Neuronal stem cell (in vitro differentiated cells): ENCODE results near the gene BIN2.
A peak's percentile ranks its signal among the peaks of the same experiment; 100 is the strongest.

Source experiments
- DNase-seq: peaks from one replicate; pipeline ENCODE4 v3.0.0-alpha.2; 2013; ENCODE audit warnings: low spot score
- H2AFZ ChIP-seq: one replicate; pipeline ENCODE4 v1.6.1; 2013; ENCODE audit warnings: mild to moderate bottlenecking, low read length, inconsistent platforms
- H2AK5ac ChIP-seq: 2 replicates; pipeline ENCODE4 v1.6.1; 2013; ENCODE audit warnings: low read depth, mild to moderate bottlenecking, inconsistent platforms, low read length, moderate library complexity, mixed read lengths
- H2BK120ac ChIP-seq: 2 replicates; pipeline ENCODE4 v1.6.1; 2013; ENCODE audit warnings: low read depth, mild to moderate bottlenecking, inconsistent platforms, low read length, moderate library complexity, mixed read lengths
- H2BK12ac ChIP-seq: one replicate; pipeline ENCODE4 v1.6.1; 2013; ENCODE audit warnings: low read length, inconsistent platforms
- H2BK15ac ChIP-seq: 2 replicates; pipeline ENCODE4 v1.6.1; 2013; ENCODE audit warnings: mild to moderate bottlenecking, low read length, inconsistent platforms, mixed read lengths
- H2BK5ac ChIP-seq: one replicate; pipeline ENCODE4 v1.6.1; 2013; ENCODE audit warnings: inconsistent platforms, mild to moderate bottlenecking, low read length, moderate library complexity
- H3K14ac ChIP-seq: one replicate; pipeline ENCODE4 v1.6.1; 2013; ENCODE audit warnings: low read length, inconsistent platforms
- H3K18ac ChIP-seq: 2 replicates; pipeline ENCODE4 v1.6.1; 2013; ENCODE audit warnings: low read length, inconsistent platforms
- H3K23ac ChIP-seq: 2 replicates; pipeline ENCODE4 v1.6.1; 2013; ENCODE audit warnings: low read depth, mild to moderate bottlenecking, mixed read lengths, low read length, inconsistent platforms; ENCODE audit not compliant: poor library complexity
- H3K27ac ChIP-seq: replicated peaks from 3 replicates; pipeline ENCODE4 v1.5.1; 2013; ENCODE audit warnings: low read length, inconsistent platforms
- H3K27me3 ChIP-seq, 3 experiments: 2 replicates each; pipeline ENCODE4 v1.6.1; 2013; ENCODE audit warnings: low read length in 3 of 3, mild to moderate bottlenecking in 2 of 3, inconsistent platforms in 1 of 3, low read depth in 1 of 3, mixed read lengths in 1 of 3, moderate library complexity in 1 of 3; ENCODE audit not compliant: control insufficient read depth in 3 of 3, insufficient read depth in 3 of 3
- H3K36me3 ChIP-seq, 2 donors: replicated peaks in 1 of 2; 2 replicates each; pipeline ENCODE4 v1.6.1; 2013; ENCODE audit warnings: low read length in 2 of 2; ENCODE audit not compliant: control insufficient read depth in 2 of 2, insufficient read depth in 2 of 2
- H3K4ac ChIP-seq: 2 replicates; pipeline ENCODE4 v1.6.1; 2013; ENCODE audit warnings: inconsistent platforms, mild to moderate bottlenecking, low read length, moderate library complexity
- H3K4me1 ChIP-seq, 2 donors: 1 replicate in 1 of 2; 2 replicates in 1 of 2; pipeline ENCODE4 v1.6.1; 2013; ENCODE audit warnings: low read length in 2 of 2, low read depth in 1 of 2; ENCODE audit not compliant: control insufficient read depth in 2 of 2, insufficient read depth in 1 of 2
- H3K4me2 ChIP-seq: one replicate; pipeline ENCODE4 v1.6.1; 2013; ENCODE audit warnings: mild to moderate bottlenecking, low read length, inconsistent platforms; ENCODE audit not compliant: insufficient read depth, poor library complexity, severe bottlenecking
- H3K4me3 ChIP-seq, 2 donors: 2 replicates each; pipeline ENCODE4 v1.5.1; 2013; ENCODE audit warnings: low read length in 2 of 2, mild to moderate bottlenecking in 2 of 2, inconsistent platforms in 1 of 2, moderate library complexity in 1 of 2
- H3K79me1 ChIP-seq: one replicate; pipeline ENCODE4 v1.6.1; 2013; ENCODE audit warnings: low read depth, mild to moderate bottlenecking, inconsistent platforms, low read length, moderate library complexity
- H3K9ac ChIP-seq: one replicate; pipeline ENCODE4 v1.6.1; 2013; ENCODE audit warnings: mild to moderate bottlenecking, low read depth, low read length, inconsistent platforms; ENCODE audit not compliant: poor library complexity
- H3K9me3 ChIP-seq, 2 donors: replicated peaks in 1 of 2; 2 replicates each; pipeline versions ENCODE3 to v1.6.1; 2013; ENCODE audit warnings: low read length in 2 of 2, mild to moderate bottlenecking in 2 of 2, inconsistent platforms in 1 of 2, low read depth in 1 of 2, mixed read lengths in 1 of 2, moderate library complexity in 1 of 2; ENCODE audit not compliant: control insufficient read depth in 2 of 2, insufficient read depth in 1 of 2
- H4K8ac ChIP-seq: one replicate; pipeline ENCODE4 v1.6.1; 2013; ENCODE audit warnings: low read depth, mild to moderate bottlenecking, inconsistent platforms, low read length, moderate library complexity
- H4K91ac ChIP-seq: one replicate; pipeline ENCODE4 v1.6.1; 2013; ENCODE audit warnings: low read length, low read depth, mild to moderate bottlenecking, inconsistent platforms; ENCODE audit not compliant: poor library complexity
- WGBS, 2 donors: extraction: QIAGEN DNeasy Blood & Tissue Kit; methylation state at CpG; one replicate each; pipeline ENCODE4 v1.1.7; 2013; ENCODE audit warnings: missing lambda C conversion rate in 2 of 2, mixed read lengths in 1 of 2; ENCODE audit not compliant: insufficient read length in 2 of 2, insufficient replicate concordance in 1 of 2; ENCODE audit errors: extremely low coverage in 2 of 2; 5-methylcytosine and 5-hydroxymethylcytosine counted together

The BIN2 gene

GRCh38 chr12:51242876-51243275, 81.1 kb downstream of the BIN2 start:
- no peak overlapping the region for H2BK5ac ChIP-seq
- no peaks in the 10 kb centered on the region for H3K27me3 ChIP-seq
- H3K36me3 ChIP-seq: peaks cover 22 to 51% of the 10 kb centered on the region in 2 donors
- WGBS, 2 donors: no CpG with 5 or more reads among the region's 7 CpGs
- H2AFZ ChIP-seq: no peak overlapping the region
- no peak overlapping the region for H2BK120ac ChIP-seq
- H3K14ac ChIP-seq: no peak overlapping the region
- peaks cover 7 to 13% of the 10 kb centered on the region in 2 donors for H3K4me1 ChIP-seq
- no peak overlapping the region for H4K8ac ChIP-seq
- no peak overlapping the region for H2AK5ac ChIP-seq
- H3K9ac ChIP-seq: no peak overlapping the region
- DNase-seq: no peak
- H3K18ac ChIP-seq: no peak overlapping the region
- H2BK12ac ChIP-seq: no peak overlapping the region
- no peak overlapping the region for H4K91ac ChIP-seq
- H3K27ac ChIP-seq: no peak overlapping the region
- peaks cover 3% of the 10 kb centered on the region for H3K79me1 ChIP-seq
- H3K4me2 ChIP-seq: no peak overlapping the region
- peaks cover 0 to 1% of the 10 kb centered on the region in 2 donors for H3K9me3 ChIP-seq
- H3K4me3 ChIP-seq: no peak overlapping the region
- no peak overlapping the region for H2BK15ac ChIP-seq
- no peak overlapping the region for H3K23ac ChIP-seq
- H3K4ac ChIP-seq: no peak overlapping the region

- WGBS, 2 donors: no CpG with 5 or more reads among the region's 7 CpGs
- no peaks in the 10 kb centered on the region for H3K27me3 ChIP-seq
- no peak overlapping the region for H3K27ac ChIP-seq
- H4K91ac ChIP-seq: no peak overlapping the region
- H2AFZ ChIP-seq: no peak overlapping the region
- no peak overlapping the region for H4K8ac ChIP-seq
- H3K4me2 ChIP-seq: no peak overlapping the region
- peaks cover 22 to 51% of the 10 kb centered on the region in 2 donors for H3K36me3 ChIP-seq
- no peak overlapping the region for H3K14ac ChIP-seq
- H3K23ac ChIP-seq: no peak overlapping the region
- peaks cover 0 to 1% of the 10 kb centered on the region in 2 donors for H3K9me3 ChIP-seq
- peaks cover 6 to 7% of the 10 kb centered on the region in 2 donors for H3K4me1 ChIP-seq
- DNase-seq: no peak
- no peak overlapping the region for H3K18ac ChIP-seq
- H3K9ac ChIP-seq: no peak overlapping the region
- no peak overlapping the region for H2BK120ac ChIP-seq
- H3K4ac ChIP-seq: no peak overlapping the region
- no peak overlapping the region for H2AK5ac ChIP-seq
- no peak overlapping the region for H2BK12ac ChIP-seq
- no peak overlapping the region for H3K4me3 ChIP-seq
- peaks cover 3% of the 10 kb centered on the region for H3K79me1 ChIP-seq
- no peak overlapping the region for H2BK5ac ChIP-seq
- H2BK15ac ChIP-seq: no peak overlapping the region
Measured at GRCh38 chr12:51242120-51242519, 81.9 kb downstream of the BIN2 start.

GRCh38 chr12:51240971-51241370, 83.0 kb downstream of the BIN2 start:
- no peak overlapping the region for H3K18ac ChIP-seq
- no peak overlapping the region for H2BK5ac ChIP-seq
- no peak overlapping the region for H3K9ac ChIP-seq
- H3K4ac ChIP-seq: no peak overlapping the region
- H3K27ac ChIP-seq: no peak overlapping the region
- H4K91ac ChIP-seq: no peak overlapping the region
- H3K14ac ChIP-seq: no peak overlapping the region
- H3K4me3 ChIP-seq: no peak overlapping the region
- H3K36me3 ChIP-seq: peaks cover 22 to 51% of the 10 kb centered on the region in 2 donors
- no peaks in the 10 kb centered on the region for H3K27me3 ChIP-seq
- no peak overlapping the region for H2BK120ac ChIP-seq
- H2BK15ac ChIP-seq: no peak overlapping the region
- no CpG with 5 or more reads among the region's 2 CpGs for WGBS, 2 donors
- no peak overlapping the region for H3K4me2 ChIP-seq
- H2AFZ ChIP-seq: no peak overlapping the region
- DNase-seq: no peak
- peaks cover 3% of the 10 kb centered on the region for H3K79me1 ChIP-seq
- peaks cover 5 to 6% of the 10 kb centered on the region in 2 donors for H3K4me1 ChIP-seq
- no peak overlapping the region for H4K8ac ChIP-seq
- peaks cover 0 to 1% of the 10 kb centered on the region in 2 donors for H3K9me3 ChIP-seq
- no peak overlapping the region for H3K23ac ChIP-seq
- H2AK5ac ChIP-seq: no peak overlapping the region
- no peak overlapping the region for H2BK12ac ChIP-seq

- peaks cover 19 to 39% of the 10 kb centered on the region in 2 donors for H3K36me3 ChIP-seq
- H3K9me3 ChIP-seq: no peaks in the 10 kb centered on the region
- peak within 1 kb of the TSS; percentile 87 to 97 for H3K4me3 ChIP-seq
- no peak within 1 kb of the TSS for H4K91ac ChIP-seq
- WGBS, 2 donors: no CpG with 5 or more reads among the region's 70 CpGs
- H2BK5ac ChIP-seq: peak within 1 kb of the TSS; percentile 93
- no peak within 1 kb of the TSS for H4K8ac ChIP-seq
- H2BK120ac ChIP-seq: no peak within 1 kb of the TSS
- H3K18ac ChIP-seq: peak within 1 kb of the TSS; percentile 90
- H3K4me2 ChIP-seq: peak within 1 kb of the TSS; percentile 58
- H3K4ac ChIP-seq: peak within 1 kb of the TSS; percentile 19
- peak; percentile 90 for DNase-seq
- H3K4me1 ChIP-seq: peaks cover 5 to 6% of the 10 kb centered on the region in 2 donors
- H3K23ac ChIP-seq: peak within 1 kb of the TSS; percentile 76
- no peak within 1 kb of the TSS for H2AK5ac ChIP-seq
- peak within 1 kb of the TSS; percentile 25 for H3K14ac ChIP-seq
- H3K9ac ChIP-seq: peak within 1 kb of the TSS; percentile 96
- peaks cover 3% of the 10 kb centered on the region for H3K79me1 ChIP-seq
- H3K27me3 ChIP-seq: peaks cover 0 to 4% (median 0%) of the 10 kb centered on the region in 3 experiments
- H3K27ac ChIP-seq: peak within 1 kb of the TSS; percentile 81
- no peak within 1 kb of the TSS for H2BK12ac ChIP-seq
- no peak within 1 kb of the TSS for H2BK15ac ChIP-seq
- H2AFZ ChIP-seq: peak within 1 kb of the TSS; percentile 98
Measured at GRCh38 chr12:51238510-51239334, 85.3 kb downstream of the BIN2 start, which contains the start of gene DAZAP2. Gene DAZAP2 (plus strand): TSS chr12:51238826. CDS start chr12:51238908, 82 bp downstream.
